OCI-LY7 (cell line): ENCODE results near the gene ESAM. TPM values are rescaled to one million over a fixed set of nuclear protein-coding genes. Genes with fewer than 3 reads are reported as not detected.

Experiments used
- BruUV-seq: library from RNA; stranded (reverse); fragments of 400-500 nt; replicated peaks from 2 replicates; lab custom pipeline; 2021; lab: Mats Ljungman, UMichigan
- CTCF ChIA-PET: fragments of 300-600 bp; sonication (Branson Sonifier 250); formaldehyde crosslinking; loops from one replicate; lab custom pipeline; 2022; ENCODE audit warnings: antibody characterized with exemption; ENCODE audit not compliant: unreplicated experiment; lab: Charles Lee
- POLR2A ChIA-PET: fragments of 300-600 bp; sonication (Branson Sonifier 250); formaldehyde crosslinking; loops from one replicate; lab custom pipeline; 2022; ENCODE audit warnings: antibody characterized with exemption; lab: Charles Lee
- DNase-seq: peaks from one replicate; pipeline ENCODE4 v3.0.0-alpha.2; 2015; ENCODE audit warnings: low spot score
- H2AFZ ChIP-seq: fragments of 200-600 bp; sonication (generic), shearing (Covaris generic); 2 replicates; pipeline ENCODE4 v1.6.1; 2014; ENCODE audit warnings: mild to moderate bottlenecking, antibody characterized with exemption, low read length, moderate library complexity
- H3K27ac ChIP-seq: fragments of 200-600 bp; sonication (generic); 2 replicates; pipeline ENCODE4 v1.5.1; 2014; ENCODE audit warnings: mixed run types, low read depth, mild to moderate bottlenecking, moderate library complexity, low read length, inconsistent platforms; ENCODE audit not compliant: poor library complexity, severe bottlenecking
- H3K36me3 ChIP-seq: fragments of 200-600 bp; sonication (generic); 2 replicates; pipeline ENCODE4 v1.6.1; 2014; ENCODE audit warnings: mild to moderate bottlenecking, antibody characterized with exemption, low read length, moderate library complexity, mixed read lengths; ENCODE audit not compliant: insufficient read depth
- H3K4me1 ChIP-seq: fragments of 200-600 bp; sonication (generic); 2 replicates; pipeline ENCODE4 v1.5.1; 2014; ENCODE audit warnings: mild to moderate bottlenecking, low read length; ENCODE audit not compliant: insufficient read depth, poor library complexity, severe bottlenecking
- H3K4me2 ChIP-seq: fragments of 200-600 bp; sonication (generic); 2 replicates; pipeline ENCODE4 v1.6.1; 2014; ENCODE audit warnings: mild to moderate bottlenecking, low read length
- H3K4me3 ChIP-seq: fragments of 200-600 bp; sonication (generic); 2 replicates; pipeline ENCODE4 v1.5.1; 2014; ENCODE audit warnings: mild to moderate bottlenecking, low read depth, low read length; ENCODE audit not compliant: poor library complexity, severe bottlenecking
- H3K79me2 ChIP-seq: fragments of 200-600 bp; sonication (generic); 2 replicates; pipeline ENCODE4 v1.6.1; 2016; ENCODE audit warnings: low read depth, mild to moderate bottlenecking, low read length, moderate library complexity, mixed read lengths; ENCODE audit not compliant: insufficient read depth
- H3K9me2 ChIP-seq: fragments of 200-600 bp; sonication (generic); 2 replicates; pipeline ENCODE4 v1.6.1; 2016; ENCODE audit warnings: mild to moderate bottlenecking, low read length, mixed read lengths; ENCODE audit not compliant: insufficient read depth
- H3K9me3 ChIP-seq: fragments of 200-600 bp; sonication (generic); 2 replicates; pipeline ENCODE4 v1.6.1; 2014; ENCODE audit warnings: mild to moderate bottlenecking, mixed run types, low read length, mixed read lengths
- H4K20me1 ChIP-seq: fragments of 200-600 bp; sonication (generic); 2 replicates; pipeline ENCODE4 v1.6.1; 2014; ENCODE audit warnings: mild to moderate bottlenecking, antibody characterized with exemption, low read length, moderate library complexity, mixed read lengths; ENCODE audit not compliant: insufficient read depth
- CTCF ChIP-seq: fragments of 200-600 bp; sonication (generic); conservative IDR thresholded peaks from 2 replicates; pipeline ENCODE4 v1.5.1; 2014; ENCODE audit warnings: mild to moderate bottlenecking, antibody characterized with exemption, low read length, moderate library complexity, mixed read lengths
- EZH2phosphoT487 ChIP-seq: fragments of 200-600 bp; sonication (generic); IDR thresholded peaks from 2 replicates; pipeline ENCODE4 v1.6.1; 2018; ENCODE audit warnings: low read depth, borderline replicate concordance, mild to moderate bottlenecking, mixed run types, antibody characterized with exemption, low read length, moderate library complexity, mixed read lengths
- intact Hi-C: fragments of 100-400 bp; cut with micrococcal nuclease; formaldehyde crosslinking; loops from one replicate; pipeline ENCODE4 v1.10.0; 2022; ENCODE audit not compliant: unreplicated experiment
- total RNA-seq, 2 experiments: library from RNA; depleted of rRNA in 1 of 2; stranded (reverse); fragments of >200 nt in 1 of 2; shearing (Covaris generic) in 1 of 2; gene quantifications; 2 replicates each; pipeline ENCODE4 v1.2.3, GENCODE V29; 2014 to 2022

ESAM gene
- total RNA-seq, 2 experiments from 2014 or later: 0.35 to 0.49 TPM

GRCh38 chr11:124748481-124749343, 13.4 kb downstream of the ESAM start:
- Histone ChIP-seq H4K20me1 (no peaks in the 10 kb centered on the region), H3K4me1 (peaks cover 15% of the 10 kb centered on the region), H2AFZ (no peak overlapping the region), H3K36me3 (no peaks in the 10 kb centered on the region), H3K4me3 (no peak overlapping the region), H3K9me2 (no peaks in the 10 kb centered on the region), H3K27ac (no peak overlapping the region), H3K4me2 (no peak overlapping the region), H3K79me2 (no peaks in the 10 kb centered on the region), H3K9me3 (no peaks in the 10 kb centered on the region)
- no peak for DNase-seq
- no TSS peak for BruUV-seq
- intact Hi-C loops: loop anchor here (5.0 kb wide), 1 partner anchor 89 kb away; no protein-coding TSS in a partner anchor
- CTCF ChIA-PET: no interaction called here
- POLR2A ChIA-PET: interaction anchor here (0.6 to 1.2 kb wide), 3 partner anchors 15 to 112 kb away, joined by 3 to 5 read pairs (median 4); no protein-coding TSS in a partner anchor
- TF ChIP-seq EZH2phosphoT487: no peak
- TF ChIP-seq CTCF: no peak

- H3K9me2 ChIP-seq: no peaks in the 10 kb centered on the region
- H3K79me2 ChIP-seq: no peaks in the 10 kb centered on the region
- intact Hi-C loops: loop anchor here (5.0 kb wide), 1 partner anchor 89 kb away; no protein-coding TSS in a partner anchor
- H3K9me3 ChIP-seq: no peaks in the 10 kb centered on the region
- ChIA-PET CTCF (no interaction called here), POLR2A (interaction anchor here (0.6 to 1.2 kb wide), 3 partner anchors 15 to 111 kb away, joined by 3 to 5 read pairs (median 4); no protein-coding TSS in a partner anchor)
- no peaks in the 10 kb centered on the region for H3K36me3 ChIP-seq
- no peak overlapping the region for H3K27ac ChIP-seq
- H2AFZ ChIP-seq: no peak overlapping the region
- no peak overlapping the region for H3K4me2 ChIP-seq
- no peak for DNase-seq
- H3K4me1 ChIP-seq: peaks cover 15% of the 10 kb centered on the region
- TF ChIP-seq EZH2phosphoT487: no peak
- no peak for TF ChIP-seq CTCF
- no TSS peak for BruUV-seq
- H3K4me3 ChIP-seq: no peak overlapping the region
- no peaks in the 10 kb centered on the region; the same call in 1 of the 2 replicates for H4K20me1 ChIP-seq
These were observed 14.0 kb downstream of the ESAM start for GRCh38 chr11:124748100-124748418.
